GM06990 (cell line): Measurements from ENCODE around the gene ARMC5.

Experiments used
- DNase-seq: peaks from one replicate; pipeline ENCODE4 v3.0.0-alpha.2; 2011; ENCODE audit not compliant: insufficient read length; ENCODE audit errors: extremely low read depth
- H3K27me3 ChIP-seq: replicated peaks from 2 replicates; pipeline ENCODE4 v1.6.0; 2011; ENCODE audit warnings: low read length; ENCODE audit not compliant: control insufficient read depth, insufficient read depth
- H3K36me3 ChIP-seq: 2 replicates; pipeline ENCODE4 v1.5.1; 2011; ENCODE audit warnings: low read length; ENCODE audit not compliant: control insufficient read depth, insufficient read depth
- H3K4me3 ChIP-seq: replicated peaks from 2 replicates; pipeline ENCODE4 v1.5.1; 2011; ENCODE audit warnings: low read depth, mild to moderate bottlenecking, control low read depth, low read length
- TF ChIP-seq, protein P1 (sequence below): IDR thresholded peaks from 2 replicates; pipeline ENCODE4 v1.5.1; 2011; ENCODE audit warnings: low read length, control low read depth, mild to moderate bottlenecking, inconsistent platforms; ENCODE audit not compliant: insufficient read depth, poor library complexity, severe bottlenecking

Gene ARMC5

GRCh38 chr16:31428279-31428597, 31.1 kb upstream of the ARMC5 start, which contains the start of gene COX6A2:
TSS of gene COX6A2 (minus strand) at chr16:31428360. CDS start at chr16:31428325, 35 bp downstream.
- TF ChIP-seq, protein P1, sequence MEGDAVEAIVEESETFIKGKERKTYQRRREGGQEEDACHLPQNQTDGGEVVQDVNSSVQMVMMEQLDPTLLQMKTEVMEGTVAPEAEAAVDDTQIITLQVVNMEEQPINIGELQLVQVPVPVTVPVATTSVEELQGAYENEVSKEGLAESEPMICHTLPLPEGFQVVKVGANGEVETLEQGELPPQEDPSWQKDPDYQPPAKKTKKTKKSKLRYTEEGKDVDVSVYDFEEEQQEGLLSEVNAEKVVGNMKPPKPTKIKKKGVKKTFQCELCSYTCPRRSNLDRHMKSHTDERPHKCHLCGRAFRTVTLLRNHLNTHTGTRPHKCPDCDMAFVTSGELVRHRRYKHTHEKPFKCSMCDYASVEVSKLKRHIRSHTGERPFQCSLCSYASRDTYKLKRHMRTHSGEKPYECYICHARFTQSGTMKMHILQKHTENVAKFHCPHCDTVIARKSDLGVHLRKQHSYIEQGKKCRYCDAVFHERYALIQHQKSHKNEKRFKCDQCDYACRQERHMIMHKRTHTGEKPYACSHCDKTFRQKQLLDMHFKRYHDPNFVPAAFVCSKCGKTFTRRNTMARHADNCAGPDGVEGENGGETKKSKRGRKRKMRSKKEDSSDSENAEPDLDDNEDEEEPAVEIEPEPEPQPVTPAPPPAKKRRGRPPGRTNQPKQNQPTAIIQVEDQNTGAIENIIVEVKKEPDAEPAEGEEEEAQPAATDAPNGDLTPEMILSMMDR, result no peak
- no peaks in the 10 kb centered on the region for H3K36me3 ChIP-seq

GRCh38 chr16:31428638-31429247, 30.6 kb upstream of the ARMC5 start:
- Histone ChIP-seq H3K36me3 (no peaks in the 10 kb centered on the region), H3K4me3 (no peak overlapping the region), H3K27me3 (no peaks in the 10 kb centered on the region; the same call in 1 of the 2 replicates)
- DNase-seq, result no peak
- TF ChIP-seq, protein P1, result no peak

More at GRCh38 chr16:31428279-31428597, 31.1 kb upstream of the ARMC5 start, which contains the start of gene COX6A2:
- Histone ChIP-seq H3K27me3 (no peaks in the 10 kb centered on the region; the same call in 1 of the 2 replicates), H3K4me3 (no peak within 1 kb of the TSS)
- DNase-seq, result no peak

- no peak overlapping the region for H3K4me3 ChIP-seq
- no peak for DNase-seq
- no peaks in the 10 kb centered on the region; the same call in 1 of the 2 replicates for H3K27me3 ChIP-seq
- no peaks in the 10 kb centered on the region for H3K36me3 ChIP-seq
- TF ChIP-seq, protein P1, result no peak
These were observed 30.0 kb upstream of the ARMC5 start for GRCh38 chr16:31429314-31429713.

DNA sequence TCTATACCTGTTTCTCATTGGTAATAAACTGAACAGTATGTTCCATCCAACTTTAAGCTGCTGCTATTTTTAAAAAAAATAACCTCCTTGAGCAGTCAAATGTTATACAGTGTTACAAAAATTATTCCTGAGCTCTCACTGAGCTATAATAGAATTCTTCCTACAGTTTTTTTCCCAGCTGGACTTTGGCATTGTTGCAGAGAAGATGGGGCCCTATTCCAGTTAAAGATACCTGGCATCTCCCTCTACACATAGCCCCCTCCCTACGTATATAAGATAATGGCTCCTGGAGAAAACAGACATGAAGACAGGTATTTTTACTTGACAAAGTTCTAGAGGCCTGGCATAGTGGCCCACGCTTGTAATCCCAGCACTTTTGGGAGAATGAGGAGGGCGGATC, 29.5 kb upstream of the ARMC5 start:
- TF ChIP-seq, protein P1, result no peak
- Histone ChIP-seq H3K4me3 (no peak overlapping the region), H3K36me3 (no peaks in the 10 kb centered on the region), H3K27me3 (no peaks in the 10 kb centered on the region; the same call in 1 of the 2 replicates)
- no peak for DNase-seq

- no peaks in the 10 kb centered on the region for H3K27me3 ChIP-seq
- no peak for DNase-seq
- no peaks in the 10 kb centered on the region for H3K36me3 ChIP-seq
- H3K4me3 ChIP-seq, result no peak overlapping the region
- TF ChIP-seq, protein P1, result no peak
These were observed 28.8 kb upstream of the ARMC5 start for GRCh38 chr16:31430380-31431052.
